HG02759 (cell line): ENCODE measurements around the gene ACYP2.
"Not testable (repeated sequence)": the region's sequence is repeated elsewhere in the genome, so short reads cannot be mapped to it uniquely, and the experiment has no call there.

Experiments used
- ATAC-seq: cut with Tn5 transposase; IDR thresholded peaks from one replicate; pipeline ENCODE4 v1.9.1; 2021; ENCODE audit warnings: mild to moderate bottlenecking, moderate library complexity; ENCODE audit not compliant: unreplicated experiment

Gene ACYP2

DNA sequence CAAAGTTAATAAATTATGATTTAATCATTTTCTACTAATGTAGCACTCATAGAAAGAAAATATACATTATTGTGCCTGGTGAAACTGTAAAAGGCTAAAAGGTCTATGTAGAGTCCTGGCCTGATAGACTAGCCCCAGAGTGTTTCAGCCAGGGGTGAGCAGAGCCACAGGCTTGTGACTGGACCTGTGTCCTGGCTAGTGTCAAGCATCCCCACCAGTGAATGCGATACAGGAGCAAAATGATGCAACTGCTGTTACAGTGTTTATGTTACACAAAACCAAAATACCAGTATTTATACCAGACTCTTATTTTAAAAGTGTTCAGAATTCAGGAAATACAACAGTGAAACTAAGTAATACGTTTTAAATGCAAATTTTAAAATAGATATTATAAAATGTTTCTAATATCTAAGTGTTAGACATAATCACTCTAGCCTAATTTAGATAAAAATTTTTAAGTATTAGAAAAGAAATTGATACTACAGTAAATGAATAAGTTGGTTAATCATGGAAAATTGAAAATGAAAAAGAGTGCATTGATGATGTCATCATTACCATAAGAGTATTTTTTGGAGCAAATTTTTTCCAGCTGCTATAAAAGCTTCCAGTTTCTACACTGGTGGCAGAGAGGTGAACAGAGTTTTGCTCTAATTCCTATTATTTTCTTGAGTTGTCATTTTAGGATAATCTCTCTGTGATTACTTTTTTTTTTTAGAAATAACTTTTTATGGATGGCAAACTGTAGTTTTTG is 146.8 kb downstream of the ACYP2 start:
- no peak for ATAC-seq

GRCh38 chr2:54265081-54265480 is 149.7 kb downstream of the ACYP2 start:
- not testable (repeated sequence) for ATAC-seq

DNA sequence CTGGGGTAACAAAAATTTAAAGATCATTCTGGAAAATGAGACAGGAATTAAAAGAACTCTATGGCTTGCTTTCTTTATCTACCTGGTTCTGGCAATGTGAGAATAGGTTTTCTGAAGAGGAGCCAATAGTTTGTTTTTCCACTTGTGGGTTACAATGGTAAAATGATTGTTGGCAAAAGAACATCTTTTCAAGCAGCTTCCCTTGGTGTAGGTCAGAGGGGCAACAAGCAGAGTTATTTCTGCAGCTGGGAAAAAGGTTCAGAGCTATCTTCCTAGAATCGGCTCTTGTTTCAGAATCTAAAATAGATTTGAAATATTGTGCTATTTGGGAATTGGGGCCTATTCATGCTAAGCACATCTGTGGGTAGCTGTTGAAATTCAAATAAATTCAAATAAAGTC is 152.2 kb downstream of the ACYP2 start:
- no peak for ATAC-seq

GRCh38 chr2:54271189-54271588 is 155.8 kb downstream of the ACYP2 start:
- ATAC-seq = no peak

GRCh38 chr2:54271843-54272627 is 156.6 kb downstream of the ACYP2 start:
- ATAC-seq = peak; percentile 95

GRCh38 chr2:54274781-54275242 is 159.4 kb downstream of the ACYP2 start:
- no peak for ATAC-seq

DNA sequence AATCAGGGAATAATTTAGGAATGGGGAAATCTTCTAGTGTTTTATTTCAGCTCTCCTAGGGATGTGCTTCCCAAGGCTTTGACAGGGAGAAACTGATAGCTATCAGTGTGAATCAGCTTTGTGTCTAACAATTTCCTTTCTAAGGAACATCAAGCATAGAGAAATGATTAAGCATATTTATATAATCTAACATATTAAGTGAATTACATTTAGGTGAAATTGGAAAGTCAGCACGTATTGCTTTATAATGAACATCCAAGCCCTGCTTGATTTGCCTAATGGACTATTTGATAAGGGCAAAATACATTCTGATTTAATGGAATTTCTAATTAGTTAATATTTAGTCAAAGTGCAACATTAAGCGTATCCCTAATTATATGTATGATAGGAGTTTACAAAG is 160.1 kb downstream of the ACYP2 start:
- no peak for ATAC-seq

GRCh38 chr2:54279385-54279784 is 164.0 kb downstream of the ACYP2 start:
- ATAC-seq = no peak

- ATAC-seq = no peak
These were observed 169.4 kb downstream of the ACYP2 start for GRCh38 chr2:54284826-54285225.

DNA sequence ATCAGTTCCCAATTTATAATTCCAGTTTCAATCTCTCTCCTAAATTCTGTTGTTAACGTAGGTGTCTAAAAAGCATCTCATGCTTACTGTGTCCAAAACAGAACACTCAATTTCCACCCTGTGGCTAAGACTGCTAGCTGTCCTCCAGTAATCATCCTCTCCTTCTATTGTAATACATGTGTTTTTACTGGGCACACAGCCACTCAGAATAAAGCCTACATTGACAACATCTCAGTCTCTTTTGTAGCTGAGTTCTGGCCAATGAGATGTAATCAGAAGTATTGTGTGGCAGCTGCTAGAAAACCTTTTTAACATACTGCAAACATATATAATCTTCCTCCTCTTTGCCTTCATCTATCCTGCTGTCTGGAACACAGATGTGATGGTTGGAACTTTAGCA is 170.0 kb downstream of the ACYP2 start:
- no peak for ATAC-seq

GRCh38 chr2:54287532-54287931 is 172.1 kb downstream of the ACYP2 start:
- ATAC-seq = no peak

- no peak for ATAC-seq
These were observed 174.5 kb downstream of the ACYP2 start for GRCh38 chr2:54289917-54290316.

GRCh38 chr2:54290356-54291025 is 175.1 kb downstream of the ACYP2 start:
- no peak for ATAC-seq

GRCh38 chr2:54294665-54295064 is 179.2 kb downstream of the ACYP2 start:
- ATAC-seq = not testable (repeated sequence)

DNA sequence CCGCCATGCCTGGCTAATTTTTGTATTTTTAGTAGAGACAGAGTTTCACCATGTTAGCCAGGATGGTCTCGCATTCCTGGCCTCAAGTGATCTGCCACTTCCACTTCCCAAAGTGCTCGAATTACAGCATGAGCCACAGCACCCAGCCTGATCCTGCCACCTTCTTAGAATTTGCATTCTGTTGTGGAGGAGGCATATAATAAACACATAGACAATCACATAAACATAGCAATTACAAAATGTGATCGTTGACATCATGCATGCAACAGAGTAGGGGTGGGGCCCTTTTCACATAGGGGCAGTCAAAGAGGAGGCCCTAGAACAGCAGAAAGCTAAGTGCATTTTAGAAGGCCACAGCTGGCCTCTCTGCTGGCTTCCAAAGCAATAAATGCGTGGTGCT is 180.5 kb downstream of the ACYP2 start:
- no peak for ATAC-seq

DNA sequence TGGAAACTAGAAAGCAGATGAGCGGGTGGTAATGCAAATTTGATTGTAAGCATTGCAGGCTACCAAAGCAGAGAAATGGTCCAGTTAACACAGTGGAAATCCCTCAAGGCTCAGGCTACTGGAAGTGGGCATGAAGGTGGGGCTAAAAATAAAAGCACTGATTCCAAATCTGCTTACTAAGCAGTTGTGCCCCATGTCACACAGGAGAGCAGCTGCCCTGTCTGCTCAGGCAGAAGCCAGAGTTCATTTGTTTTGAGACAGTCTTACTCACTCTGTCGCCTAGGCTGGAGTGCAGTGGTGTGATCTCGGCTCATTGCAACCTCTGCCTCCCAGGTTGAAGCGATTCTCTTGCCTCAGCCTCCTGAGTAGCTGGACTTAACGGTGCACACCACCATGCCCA is 183.1 kb downstream of the ACYP2 start:
- no peak for ATAC-seq

GRCh38 chr2:54303631-54304030 is 188.2 kb downstream of the ACYP2 start:
- no peak for ATAC-seq

GRCh38 chr2:54306556-54306955 is 191.1 kb downstream of the ACYP2 start:
- ATAC-seq = no peak

- ATAC-seq = no peak
These were observed 192.8 kb downstream of the ACYP2 start for GRCh38 chr2:54308186-54308585.

- ATAC-seq = no peak
These were observed 193.4 kb downstream of the ACYP2 start for GRCh38 chr2:54308782-54309181.

- no peak for ATAC-seq
These were observed 194.9 kb downstream of the ACYP2 start for GRCh38 chr2:54310311-54310710.

DNA sequence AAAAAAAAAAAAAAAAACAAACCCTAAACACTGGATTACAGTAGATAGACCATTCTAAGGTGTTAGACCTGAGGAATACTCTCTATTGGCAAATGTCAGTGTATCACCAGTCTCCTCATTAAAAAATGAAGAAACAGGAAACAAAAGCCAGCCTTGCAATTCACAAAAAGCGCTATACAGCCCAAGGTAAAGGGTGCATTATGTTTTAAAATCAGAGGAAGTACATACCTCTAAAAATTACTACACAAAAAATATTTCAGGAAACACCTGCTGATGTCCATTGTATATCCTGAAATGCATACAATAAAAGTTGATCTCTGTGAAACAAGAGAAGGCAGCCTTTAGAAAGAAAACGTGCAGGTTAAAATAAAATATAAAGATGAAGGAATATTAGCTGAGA is 195.5 kb downstream of the ACYP2 start:
- ATAC-seq = no peak
